ENCODE results near the gene GREB1. TPM values are rescaled to one million over a fixed set of nuclear protein-coding genes. Genes with fewer than 3 reads are reported as not detected.

The GREB1 gene
- total RNA-seq, 2 experiments from 2014 or later: 0.13 to 0.33 TPM

DNA sequence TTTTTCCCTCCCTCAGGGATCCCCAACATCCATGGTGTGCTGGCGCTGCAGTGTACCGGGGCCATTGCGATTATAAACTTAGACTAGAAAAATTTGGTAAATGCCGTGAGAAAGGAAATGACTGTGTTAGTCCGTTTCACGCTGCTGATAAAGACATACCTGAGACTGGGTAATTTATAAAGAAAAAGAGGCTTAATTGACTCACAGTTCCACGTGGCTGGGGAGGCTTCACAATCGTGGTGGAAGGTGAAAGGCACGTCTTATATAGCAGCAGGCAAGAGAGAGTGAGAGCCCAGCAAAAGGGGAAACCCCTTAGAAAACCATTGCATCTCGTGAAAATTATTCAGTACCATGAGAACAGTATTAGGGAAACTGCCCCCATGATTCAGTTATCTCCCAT lies 91.8 kb downstream of the GREB1 start:
- H3K4me1 Mint-ChIP-seq: no peaks in the 10 kb centered on the region
- no peaks in the 10 kb centered on the region for H3K36me3 Mint-ChIP-seq (ENCODE audit: low read depth)
- H3K27ac Mint-ChIP-seq: no peak overlapping the region
- no peaks in the 10 kb centered on the region for H3K9me3 Mint-ChIP-seq
- no peak for DNase-seq
- no peak overlapping the region for H3K4me3 Mint-ChIP-seq
- CTCF ChIA-PET: no interaction called here
- H3K27me3 Mint-ChIP-seq: no peaks in the 10 kb centered on the region
- POLR2A ChIA-PET: no interaction called here

- no peak overlapping the region for H3K27ac Mint-ChIP-seq
- no peaks in the 10 kb centered on the region for H3K9me3 Mint-ChIP-seq
- H3K4me3 Mint-ChIP-seq: no peak overlapping the region
- H3K36me3 Mint-ChIP-seq (ENCODE audit: low read depth): no peaks in the 10 kb centered on the region
- ChIA-PET CTCF (no interaction called here), POLR2A (no interaction called here)
- DNase-seq: no peak
- H3K27me3 Mint-ChIP-seq: no peaks in the 10 kb centered on the region
- H3K4me1 Mint-ChIP-seq: no peaks in the 10 kb centered on the region
These were observed 94.8 kb downstream of the GREB1 start for GRCh38 chr2:11628675-11629074.

GRCh38 chr2:11629215-11629614 lies 95.4 kb downstream of the GREB1 start:
- no peak overlapping the region for H3K27ac Mint-ChIP-seq
- H3K36me3 Mint-ChIP-seq (ENCODE audit: low read depth): no peaks in the 10 kb centered on the region
- H3K9me3 Mint-ChIP-seq: no peaks in the 10 kb centered on the region
- ChIA-PET CTCF (no interaction called here), POLR2A (no interaction called here)
- no peak for DNase-seq
- no peaks in the 10 kb centered on the region for H3K4me1 Mint-ChIP-seq
- H3K27me3 Mint-ChIP-seq: no peaks in the 10 kb centered on the region
- no peak overlapping the region for H3K4me3 Mint-ChIP-seq

DNA sequence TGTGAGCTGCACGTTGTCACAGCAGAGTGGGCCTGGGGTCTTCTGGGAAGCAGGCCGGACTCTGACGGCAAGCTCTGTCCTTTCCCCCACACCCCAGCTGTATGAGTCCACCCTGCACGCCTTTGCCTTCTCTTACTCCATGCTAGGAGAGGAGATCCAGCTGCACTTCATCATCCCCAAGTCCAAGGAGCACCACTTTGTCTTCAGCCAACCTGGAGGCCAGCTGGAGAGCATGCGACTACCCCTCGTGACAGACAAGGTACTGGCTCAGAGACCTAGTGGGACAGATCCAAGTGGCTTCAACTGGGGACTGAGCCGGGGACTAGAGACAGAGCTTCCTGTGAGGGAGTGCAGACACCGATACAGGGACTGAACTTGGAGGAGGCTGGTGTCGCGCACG lies 96.0 kb downstream of the GREB1 start:
- H3K4me1 Mint-ChIP-seq: no peaks in the 10 kb centered on the region
- H3K9me3 Mint-ChIP-seq: no peaks in the 10 kb centered on the region
- ChIA-PET POLR2A (no interaction called here), CTCF (no interaction called here)
- no peak for DNase-seq
- no peaks in the 10 kb centered on the region for H3K27me3 Mint-ChIP-seq
- H3K27ac Mint-ChIP-seq: no peak overlapping the region
- no peak overlapping the region for H3K4me3 Mint-ChIP-seq
- no peaks in the 10 kb centered on the region for H3K36me3 Mint-ChIP-seq (ENCODE audit: low read depth)

DNA sequence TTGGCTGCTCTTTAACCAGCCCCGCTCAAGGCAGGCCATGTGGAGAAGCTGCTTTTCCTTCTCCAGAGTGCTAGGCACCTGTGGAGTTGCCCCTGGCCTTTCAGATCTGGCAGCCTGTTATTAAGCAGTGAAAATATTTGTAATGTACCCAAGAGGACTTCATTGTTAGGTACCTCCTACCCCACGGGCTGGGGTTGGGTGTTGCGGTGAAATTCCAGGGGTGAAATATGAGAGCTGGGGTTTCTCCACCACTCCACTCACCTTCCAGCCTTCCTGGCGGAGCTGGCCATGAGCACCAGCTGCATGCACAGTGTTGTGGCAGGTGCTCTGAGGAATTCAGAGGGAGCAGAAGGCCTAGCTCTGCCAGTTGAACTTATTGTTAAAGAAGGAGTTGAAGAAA lies 97.0 kb downstream of the GREB1 start:
- ChIA-PET POLR2A (no interaction called here), CTCF (no interaction called here)
- Mint-ChIP-seq H3K27ac (no peak overlapping the region), H3K4me3 (no peak overlapping the region), H3K9me3 (no peaks in the 10 kb centered on the region), H3K36me3 (ENCODE audit: low read depth) (no peaks in the 10 kb centered on the region), H3K4me1 (no peaks in the 10 kb centered on the region), H3K27me3 (no peaks in the 10 kb centered on the region)
- DNase-seq: no peak

DNA sequence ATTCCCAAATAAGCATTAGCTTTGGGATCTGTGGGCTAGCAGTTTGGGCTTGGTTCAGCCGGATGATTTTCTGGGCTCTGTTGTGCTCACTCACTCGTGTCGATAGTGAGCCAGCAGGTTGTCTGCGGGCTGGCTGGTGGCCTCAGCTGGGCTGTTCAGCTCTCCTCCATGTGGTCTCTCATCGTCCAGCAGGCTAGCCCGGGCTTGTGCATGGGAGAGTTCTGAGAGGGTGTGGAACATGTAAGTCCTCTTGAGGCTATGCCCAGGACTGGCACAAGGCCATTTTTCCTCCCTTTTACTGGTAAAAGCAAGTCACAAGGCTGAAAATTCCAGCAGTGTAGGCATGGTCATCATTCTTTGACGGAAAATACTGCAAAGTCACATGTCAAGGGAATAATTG lies 97.6 kb downstream of the GREB1 start:
- no peaks in the 10 kb centered on the region for H3K4me1 Mint-ChIP-seq
- ChIA-PET POLR2A (no interaction called here), CTCF (no interaction called here)
- H3K27me3 Mint-ChIP-seq: no peaks in the 10 kb centered on the region
- no peak for DNase-seq
- H3K9me3 Mint-ChIP-seq: no peaks in the 10 kb centered on the region
- no peak overlapping the region for H3K27ac Mint-ChIP-seq
- H3K36me3 Mint-ChIP-seq (ENCODE audit: low read depth): no peaks in the 10 kb centered on the region
- no peak overlapping the region for H3K4me3 Mint-ChIP-seq

GRCh38 chr2:11633923-11634478 lies 100.2 kb downstream of the GREB1 start:
- DNase-seq: no peak
- H3K27ac Mint-ChIP-seq: no peak overlapping the region
- ChIA-PET POLR2A (no interaction called here), CTCF (no interaction called here)
- no peaks in the 10 kb centered on the region for H3K9me3 Mint-ChIP-seq
- H3K4me3 Mint-ChIP-seq: no peak overlapping the region
- H3K36me3 Mint-ChIP-seq (ENCODE audit: low read depth): no peaks in the 10 kb centered on the region
- H3K27me3 Mint-ChIP-seq: no peaks in the 10 kb centered on the region
- H3K4me1 Mint-ChIP-seq: no peaks in the 10 kb centered on the region

- Mint-ChIP-seq H3K27me3 (no peaks in the 10 kb centered on the region), H3K4me1 (no peaks in the 10 kb centered on the region), H3K36me3 (ENCODE audit: low read depth) (no peaks in the 10 kb centered on the region), H3K27ac (no peak overlapping the region), H3K9me3 (no peaks in the 10 kb centered on the region), H3K4me3 (no peak overlapping the region)
- no peak for DNase-seq
- CTCF ChIA-PET: no interaction called here
- POLR2A ChIA-PET: no interaction called here
These were observed 100.7 kb downstream of the GREB1 start for GRCh38 chr2:11634584-11634983.

DNA sequence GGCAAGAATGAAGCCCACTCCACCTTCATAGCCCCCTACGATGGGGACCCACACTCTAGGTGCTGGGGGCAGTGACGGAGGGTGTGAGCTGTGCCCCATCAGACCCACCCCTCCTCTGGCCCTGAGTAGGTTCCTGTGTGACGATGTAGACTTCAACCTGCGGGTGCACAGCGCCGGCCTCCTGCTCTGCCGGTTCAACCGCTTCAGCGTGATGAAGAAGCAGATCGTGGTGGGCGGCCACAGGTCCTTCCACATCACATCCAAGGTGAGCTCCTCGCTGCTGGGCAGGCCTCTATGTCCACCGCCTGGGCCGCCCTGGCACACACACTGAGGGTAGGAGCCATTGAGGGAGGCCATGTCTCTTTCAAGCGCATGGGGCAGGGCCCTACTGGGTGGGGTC lies 101.3 kb downstream of the GREB1 start:
- Mint-ChIP-seq H3K27ac (no peak overlapping the region), H3K27me3 (no peaks in the 10 kb centered on the region), H3K4me3 (no peak overlapping the region), H3K9me3 (no peaks in the 10 kb centered on the region), H3K4me1 (no peaks in the 10 kb centered on the region), H3K36me3 (ENCODE audit: low read depth) (no peaks in the 10 kb centered on the region)
- ChIA-PET POLR2A (no interaction called here), CTCF (no interaction called here)
- DNase-seq: no peak

GRCh38 chr2:11636593-11637295 lies 102.9 kb downstream of the GREB1 start:
- CTCF ChIA-PET: interaction anchor here (0.6 kb wide), 1 partner anchor 56 kb away, joined by 3 read pairs; no protein-coding TSS in a partner anchor
- Mint-ChIP-seq H3K4me3 (no peak overlapping the region), H3K4me1 (no peaks in the 10 kb centered on the region), H3K27ac (no peak overlapping the region), H3K9me3 (no peaks in the 10 kb centered on the region), H3K27me3 (peaks cover 1% of the 10 kb centered on the region), H3K36me3 (ENCODE audit: low read depth) (no peaks in the 10 kb centered on the region)
- no peak for DNase-seq
- POLR2A ChIA-PET: no interaction called here

GRCh38 chr2:11637546-11637945 lies 103.7 kb downstream of the GREB1 start:
- Mint-ChIP-seq H3K27ac (no peak overlapping the region), H3K27me3 (peaks cover 1% of the 10 kb centered on the region), H3K9me3 (no peaks in the 10 kb centered on the region), H3K36me3 (ENCODE audit: low read depth) (no peaks in the 10 kb centered on the region), H3K4me1 (no peaks in the 10 kb centered on the region), H3K4me3 (no peak overlapping the region)
- POLR2A ChIA-PET: no interaction called here
- no peak for DNase-seq
- CTCF ChIA-PET: no interaction called here

- POLR2A ChIA-PET: no interaction called here
- Mint-ChIP-seq H3K27ac (no peak overlapping the region), H3K4me1 (no peaks in the 10 kb centered on the region), H3K9me3 (no peaks in the 10 kb centered on the region), H3K4me3 (no peak overlapping the region), H3K27me3 (peaks cover 1% of the 10 kb centered on the region), H3K36me3 (ENCODE audit: low read depth) (no peaks in the 10 kb centered on the region)
- DNase-seq: no peak
- CTCF ChIA-PET: no interaction called here
These were observed 105.7 kb downstream of the GREB1 start for GRCh38 chr2:11639503-11639902.

DNA sequence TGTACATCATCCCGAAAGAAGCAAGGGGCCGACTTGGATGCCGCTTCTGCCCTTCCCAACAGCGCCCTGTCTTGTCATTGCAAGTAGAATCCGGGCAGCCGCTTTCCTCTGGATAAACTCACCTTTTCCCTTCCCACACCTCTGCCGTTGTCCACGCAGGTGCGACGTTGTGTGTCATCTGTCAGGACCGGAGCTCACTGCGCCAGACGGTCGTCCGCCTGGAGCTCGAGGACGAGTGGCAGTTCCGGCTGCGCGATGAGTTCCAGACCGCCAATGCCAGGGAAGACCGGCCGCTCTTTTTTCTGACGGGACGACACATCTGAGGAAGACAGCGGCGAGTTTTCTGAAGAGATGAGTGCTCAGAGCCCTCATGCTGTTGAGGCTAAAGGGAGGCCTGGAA lies 106.3 kb downstream of the GREB1 start:
- Mint-ChIP-seq H3K9me3 (no peaks in the 10 kb centered on the region), H3K27ac (no peak overlapping the region), H3K4me1 (no peaks in the 10 kb centered on the region), H3K27me3 (peaks cover 1% of the 10 kb centered on the region), H3K4me3 (no peak overlapping the region), H3K36me3 (ENCODE audit: low read depth) (no peaks in the 10 kb centered on the region)
- CTCF ChIA-PET: no interaction called here
- DNase-seq: no peak
- POLR2A ChIA-PET: no interaction called here

DNA sequence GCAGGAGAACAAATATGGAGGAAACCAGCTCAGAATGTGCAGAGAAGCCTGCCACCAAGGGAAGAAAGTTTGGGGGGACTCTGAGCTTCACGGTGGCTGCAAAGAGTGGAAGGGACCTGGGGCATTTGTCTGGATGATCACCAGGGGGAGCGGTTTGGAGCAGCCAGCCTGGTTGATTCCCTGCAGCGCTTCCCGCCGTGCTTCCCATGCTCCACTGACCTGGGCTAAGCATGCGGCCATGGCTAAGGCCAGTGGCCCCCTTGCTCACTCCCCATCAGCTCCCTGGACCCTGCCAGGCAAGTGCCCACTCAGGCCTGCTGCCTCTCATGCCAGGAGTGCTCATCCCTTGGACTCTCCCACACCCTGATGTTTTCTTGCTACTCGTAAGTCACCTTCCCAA lies 109.1 kb downstream of the GREB1 start:
- Mint-ChIP-seq H3K27ac (no peak overlapping the region), H3K4me3 (no peak overlapping the region), H3K36me3 (ENCODE audit: low read depth) (no peaks in the 10 kb centered on the region), H3K4me1 (no peaks in the 10 kb centered on the region), H3K9me3 (no peaks in the 10 kb centered on the region), H3K27me3 (peaks cover 3% of the 10 kb centered on the region)
- DNase-seq: no peak
- CTCF ChIA-PET: interaction anchor here (1.4 kb wide), 1 partner anchor 137 kb away, joined by 5 read pairs; no protein-coding TSS in a partner anchor
- POLR2A ChIA-PET: no interaction called here

All from activated CD4-positive, alpha-beta memory T cell treated with anti-CD3 and anti-CD28 coated beads, Interleukin-2, amount 10 ng/mL, durations not matched to agents 7 days and 5 days (primary cell).